Keratinocyte (primary cell): Measurements from ENCODE around the gene ELP5. TPM values are rescaled to one million over a fixed set of nuclear protein-coding genes. Genes with fewer than 3 reads are reported as not detected.

Source experiments
- DNase-seq: peaks from one replicate; pipeline ENCODE4 v3.0.0-alpha.2; 2011; ENCODE audit warnings: low read depth, missing footprints, low spot score
- FAIRE-seq: peaks from 2 replicates; lab custom pipeline; 2011; peaks lifted over from hg19 to GRCh38; lab: Jason Lieb, UNC
- H2AFZ ChIP-seq: 2 replicates; pipeline ENCODE4 v1.6.0; 2012; ENCODE audit warnings: low read length, control low read depth, inconsistent platforms; ENCODE audit not compliant: control insufficient read depth
- H3K27ac ChIP-seq: 2 replicates; pipeline ENCODE4 v1.5.1; 2011; ENCODE audit warnings: low read length; ENCODE audit not compliant: control insufficient read depth, insufficient read depth
- H3K27me3 ChIP-seq: 3 replicates; pipeline ENCODE4 v1.6.0; 2011; ENCODE audit warnings: low read length; ENCODE audit not compliant: control insufficient read depth, insufficient read depth; ENCODE audit errors: extremely low read depth
- H3K36me3 ChIP-seq, 2 experiments: 2 replicates in 1 of 2; 3 replicates in 1 of 2; pipeline ENCODE4 v1.5.1; 2011; ENCODE audit warnings: low read length in 2 of 2, mild to moderate bottlenecking in 1 of 2; ENCODE audit not compliant: control insufficient read depth in 2 of 2, insufficient read depth in 2 of 2; ENCODE audit errors: extremely low read depth in 1 of 2
- H3K4me1 ChIP-seq: 3 replicates; pipeline ENCODE4 v1.5.1; 2011; ENCODE audit warnings: low read length; ENCODE audit not compliant: control insufficient read depth, insufficient read depth; ENCODE audit errors: extremely low read depth
- H3K4me2 ChIP-seq: 3 replicates; pipeline ENCODE4 v1.6.0; 2011; ENCODE audit warnings: low read depth, low read length; ENCODE audit not compliant: control insufficient read depth, insufficient read depth; ENCODE audit errors: extremely low read depth
- H3K4me3 ChIP-seq, 3 experiments: fragments of 200-600 bp in 1 of 3; sonication (generic) in 1 of 3; 2 replicates in 2 of 3; 3 replicates in 1 of 3; pipeline ENCODE4 v1.5.1; 2011 to 2016; ENCODE audit warnings: low read length in 3 of 3, mild to moderate bottlenecking in 3 of 3, control low read depth in 2 of 3, inconsistent platforms in 1 of 3, low read depth in 1 of 3, mixed read lengths in 1 of 3, mixed run types in 1 of 3, moderate library complexity in 1 of 3; ENCODE audit not compliant: control insufficient read depth in 2 of 3, insufficient read depth in 2 of 3; ENCODE audit errors: extremely low read depth in 1 of 3
- H3K79me2 ChIP-seq: 2 replicates; pipeline ENCODE4 v1.6.0; 2012; ENCODE audit warnings: low read length; ENCODE audit not compliant: control insufficient read depth, insufficient read depth
- H3K9ac ChIP-seq: 3 replicates; pipeline ENCODE4 v1.6.0; 2011; ENCODE audit warnings: low read length; ENCODE audit not compliant: control insufficient read depth, insufficient read depth; ENCODE audit errors: extremely low read depth
- H3K9me1 ChIP-seq: 3 replicates; pipeline ENCODE4 v1.6.0; 2011; ENCODE audit warnings: low read length; ENCODE audit not compliant: control insufficient read depth, insufficient read depth; ENCODE audit errors: extremely low read depth
- H3K9me3 ChIP-seq: 2 replicates; pipeline ENCODE4 v1.5.1; 2012; ENCODE audit warnings: low read depth, low read length; ENCODE audit not compliant: control insufficient read depth
- H4K20me1 ChIP-seq: 3 replicates; pipeline ENCODE4 v1.6.0; 2011; ENCODE audit warnings: low read length; ENCODE audit not compliant: control insufficient read depth, insufficient read depth; ENCODE audit errors: extremely low read depth
- CTCF ChIP-seq, 3 experiments: IDR thresholded peaks in 1 of 3; conservative IDR thresholded peaks in 1 of 3; optimal IDR thresholded peaks in 1 of 3; 2 replicates in 2 of 3; 3 replicates in 1 of 3; pipeline versions ENCODE3 to v1.5.1; 2011; ENCODE audit warnings: low read length in 3 of 3, mild to moderate bottlenecking in 3 of 3, moderate library complexity in 2 of 3, control low read depth in 1 of 3, inconsistent platforms in 1 of 3; ENCODE audit not compliant: insufficient read depth in 2 of 3; ENCODE audit errors: extremely low read depth in 1 of 3
- EZH2 ChIP-seq: IDR thresholded peaks from one replicate; pipeline ENCODE4 v1.6.1; 2012; ENCODE audit warnings: inconsistent platforms, mild to moderate bottlenecking, low read length, moderate library complexity
- dilution Hi-C: fragments of 300-500 bp; cut with MboI; formaldehyde crosslinking; loops from one replicate; pipeline ENCODE4 v1.7.0; 2020; ENCODE audit warnings: low sequenced_read_pairs; ENCODE audit not compliant: extremely low pct_ligation_motif_present
- polyA plus RNA-seq, 5 experiments: library from polyadenylated mRNA; depleted of rRNA in 3 of 5; stranded (reverse) in 3 of 5; stranded (forward) in 1 of 5; unstranded in 1 of 5; fragments of >200 nt; gene quantifications; 1 replicate in 1 of 5; 2 replicates in 3 of 5; 3 replicates in 1 of 5; pipeline versions ENCODE4 v1.2.1 to v1.2.3, GENCODE V29; 2011 to 2012; ENCODE audit warnings: missing spikeins in 2 of 5, low read depth in 1 of 5, low replicate concordance in 1 of 5

The ELP5 gene
- polyA plus RNA-seq, 1 donor (not counting 4 experiments of a cell fraction or from before 2014, with no cell fraction given) = 19.4 TPM

- Histone ChIP-seq H2AFZ (no peak overlapping the region), H3K4me3 (no peak overlapping the region), H3K4me2 (no peak overlapping the region), H4K20me1 (peaks cover 2% of the 10 kb centered on the region), H3K9ac (no peak overlapping the region), H3K27me3 (no peaks in the 10 kb centered on the region), H3K9me1 (peaks cover 2% of the 10 kb centered on the region), H3K27ac (peak overlapping the region; percentile 70), H3K4me1 (peaks cover 47% of the 10 kb centered on the region), H3K36me3 (peaks cover 15 to 31% of the 10 kb centered on the region in 2 experiments), H3K79me2 (peaks cover 58% of the 10 kb centered on the region), H3K9me3 (no peaks in the 10 kb centered on the region)
- TF ChIP-seq CTCF (optimal IDR thresholded peaks at IDR 0.05 in 1 of 3, IDR thresholded peaks at IDR 0.05 in 1 of 3, conservative IDR thresholded peaks at IDR 0.05 in 1 of 3; ENCODE audit: extremely low read depth in 1 of 3, insufficient read depth in 2 of 3, low read length in 3 of 3) (no peak), EZH2 (no peak)
- dilution Hi-C loops = no loop called here
- DNase-seq (no peak), FAIRE-seq (no peak)
Observed at GRCh38 chr17:7236808-7237207, 15.2 kb upstream of the ELP5 start.

GRCh38 chr17:7237266-7237760, 14.7 kb upstream of the ELP5 start:
- Histone ChIP-seq H4K20me1 (no peaks in the 10 kb centered on the region), H3K9me1 (no peaks in the 10 kb centered on the region), H3K9ac (peak overlapping the region; percentile 97), H3K27ac (peak overlapping the region; percentile 70), H3K27me3 (no peaks in the 10 kb centered on the region), H3K4me1 (peaks cover 42% of the 10 kb centered on the region), H3K79me2 (peaks cover 55% of the 10 kb centered on the region), H3K4me3 (peak overlapping the region; percentile 42 to 95 (median 90)), H3K4me2 (peak overlapping the region; percentile 62), H2AFZ (no peak overlapping the region), H3K36me3 (peaks cover 15 to 31% of the 10 kb centered on the region in 2 experiments), H3K9me3 (no peaks in the 10 kb centered on the region)
- dilution Hi-C loops = no loop called here
- DNase-seq (no peak), FAIRE-seq (no peak)
- TF ChIP-seq CTCF (optimal IDR thresholded peaks at IDR 0.05 in 1 of 3, IDR thresholded peaks at IDR 0.05 in 1 of 3, conservative IDR thresholded peaks at IDR 0.05 in 1 of 3; ENCODE audit: extremely low read depth in 1 of 3, insufficient read depth in 2 of 3, low read length in 3 of 3) (no peak), EZH2 (no peak)
